Measurements from ENCODE around the gene MRPL57.
"Not testable (repeated sequence)": the region's sequence is repeated elsewhere in the genome, so short reads cannot be mapped to it uniquely, and the experiment has no call there.

Gene MRPL57

DNA sequence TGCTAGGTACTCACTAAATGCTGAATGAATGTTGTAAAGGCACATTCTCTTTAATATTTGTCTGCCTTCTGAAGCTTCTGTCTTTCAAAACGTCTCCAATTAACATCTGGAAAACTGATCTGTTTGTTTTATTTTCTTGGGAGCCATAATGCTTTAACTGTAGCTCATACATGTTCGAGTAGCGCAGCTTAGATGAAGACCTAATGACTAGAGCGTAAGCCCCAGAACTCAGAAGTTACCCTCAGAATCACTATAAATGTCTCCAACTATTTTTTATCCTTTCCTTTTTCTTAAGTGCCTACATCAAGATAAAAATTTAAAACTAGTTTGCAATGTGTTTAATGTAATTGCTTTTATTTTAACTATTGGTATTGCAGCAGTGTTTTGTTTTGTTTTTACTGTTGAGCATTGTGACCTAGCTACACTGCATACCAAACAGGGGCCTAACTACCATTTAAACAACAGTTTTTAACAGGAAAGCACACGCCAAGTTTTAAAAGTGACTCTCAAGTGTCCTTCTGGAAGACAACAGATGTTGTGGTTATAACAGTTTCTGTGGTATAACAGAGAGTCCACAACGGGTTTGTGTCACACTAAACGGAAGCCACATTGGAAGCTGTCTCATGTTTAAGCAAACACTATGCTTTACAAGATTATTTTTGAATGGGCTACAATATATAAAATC, 42.0 kb downstream of the MRPL57 start:
- Histone ChIP-seq H3K4me3 (ENCODE audit: extremely low read depth, insufficient read depth, low read length, poor library complexity, severe bottlenecking) (no peak overlapping the region), H3K9me3 (ENCODE audit: control insufficient read depth, low read length) (peaks cover 6% of the 10 kb centered on the region), H3K27ac (ENCODE audit: low read depth, low read length, severe bottlenecking) (no peak overlapping the region), H3K4me1 (ENCODE audit: control insufficient read depth, insufficient read depth, low read length, poor library complexity, severe bottlenecking) (no peaks in the 10 kb centered on the region), H3K36me3 (ENCODE audit: control insufficient read depth, insufficient read depth, low read length) (no peaks in the 10 kb centered on the region)
- 84 to 90% methylated on average over 2 to 4 of the region's 7 CpGs for WGBS, 2 experiments (ENCODE audit: insufficient coverage in 2 of 2)

DNA sequence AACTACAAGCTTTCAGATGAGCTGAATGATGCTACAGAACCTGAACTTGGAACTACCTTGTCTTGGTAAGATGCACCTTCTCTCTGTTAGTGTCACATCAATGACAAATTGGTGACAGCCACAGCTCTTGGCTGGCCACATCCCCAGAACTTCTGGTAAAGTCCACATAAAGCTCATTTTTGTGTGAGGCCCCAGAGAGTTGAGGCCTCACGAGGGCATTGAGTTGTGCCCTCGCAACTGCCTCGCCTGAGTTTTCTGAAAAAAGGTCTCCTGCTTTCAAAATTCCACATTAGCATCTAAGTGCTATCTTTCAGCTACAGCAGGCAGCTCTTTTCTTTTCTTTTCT, 42.6 kb downstream of the MRPL57 start:
- H3K36me3 ChIP-seq (ENCODE audit: control insufficient read depth, insufficient read depth, low read length), result no peaks in the 10 kb centered on the region
- peaks cover 6% of the 10 kb centered on the region for H3K9me3 ChIP-seq (ENCODE audit: control insufficient read depth, low read length)
- no peak overlapping the region for H3K4me3 ChIP-seq (ENCODE audit: extremely low read depth, insufficient read depth, low read length, poor library complexity, severe bottlenecking)
- H3K4me1 ChIP-seq (ENCODE audit: control insufficient read depth, insufficient read depth, low read length, poor library complexity, severe bottlenecking), result no peaks in the 10 kb centered on the region
- H3K27ac ChIP-seq (ENCODE audit: low read depth, low read length, severe bottlenecking), result no peak overlapping the region
- 74 to 80% methylated on average over 3 of the region's 3 CpGs for WGBS, 2 experiments (ENCODE audit: insufficient coverage in 2 of 2)

DNA sequence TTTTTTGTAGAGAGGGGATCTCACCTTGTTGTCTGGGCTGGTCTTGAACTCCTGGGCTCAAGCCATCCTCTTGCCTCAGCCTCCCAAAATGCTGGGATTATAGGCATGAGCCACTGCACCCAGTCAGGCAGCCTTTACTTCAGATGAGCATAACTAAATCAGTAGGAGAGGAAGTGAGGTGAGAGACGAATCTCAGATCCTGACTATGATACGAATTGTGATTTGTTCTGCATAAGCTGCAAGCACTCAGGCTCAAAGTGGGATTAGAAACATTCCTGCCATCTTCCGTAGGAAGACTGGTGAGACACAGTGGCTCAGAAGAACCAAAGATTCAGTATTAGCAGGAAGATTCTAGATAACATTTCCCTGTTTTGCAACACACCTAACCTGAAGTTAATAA, 43.3 kb downstream of the MRPL57 start:
- H3K9me3 ChIP-seq (ENCODE audit: control insufficient read depth, low read length); H3K4me3 ChIP-seq (ENCODE audit: extremely low read depth, insufficient read depth, low read length, poor library complexity, severe bottlenecking); H3K36me3 ChIP-seq (ENCODE audit: control insufficient read depth, insufficient read depth, low read length); H3K27ac ChIP-seq (ENCODE audit: low read depth, low read length, severe bottlenecking); H3K4me1 ChIP-seq (ENCODE audit: control insufficient read depth, insufficient read depth, low read length, poor library complexity, severe bottlenecking): not testable (repeated sequence)
- WGBS, 2 experiments (ENCODE audit: insufficient coverage in 2 of 2), result 86 to 88% methylated on average over 3 of the region's 3 CpGs

DNA sequence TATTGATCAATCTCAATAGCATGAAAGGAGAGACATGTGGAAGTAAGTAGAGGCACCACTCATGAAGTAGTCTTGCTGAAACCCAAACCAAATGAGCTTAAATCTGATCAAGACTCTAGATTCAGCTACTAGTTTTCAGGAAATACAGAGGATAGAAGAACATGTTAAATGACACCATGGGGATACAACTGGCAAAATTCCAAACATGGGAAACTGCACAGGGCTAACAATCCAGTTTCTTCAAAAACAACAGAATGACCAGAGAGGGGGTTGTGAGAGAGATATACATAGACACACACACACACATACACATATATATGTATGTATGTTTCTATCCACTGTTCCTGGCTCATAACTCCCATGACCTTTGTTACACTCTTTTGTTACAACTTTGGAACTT, 44.8 kb downstream of the MRPL57 start:
- H3K9me3 ChIP-seq (ENCODE audit: control insufficient read depth, low read length), result peaks cover 6% of the 10 kb centered on the region
- no peaks in the 10 kb centered on the region for H3K36me3 ChIP-seq (ENCODE audit: control insufficient read depth, insufficient read depth, low read length)
- no peak overlapping the region for H3K27ac ChIP-seq (ENCODE audit: low read depth, low read length, severe bottlenecking)
- H3K4me3 ChIP-seq (ENCODE audit: extremely low read depth, insufficient read depth, low read length, poor library complexity, severe bottlenecking), result no peak overlapping the region
- no peaks in the 10 kb centered on the region for H3K4me1 ChIP-seq (ENCODE audit: control insufficient read depth, insufficient read depth, low read length, poor library complexity, severe bottlenecking)

DNA sequence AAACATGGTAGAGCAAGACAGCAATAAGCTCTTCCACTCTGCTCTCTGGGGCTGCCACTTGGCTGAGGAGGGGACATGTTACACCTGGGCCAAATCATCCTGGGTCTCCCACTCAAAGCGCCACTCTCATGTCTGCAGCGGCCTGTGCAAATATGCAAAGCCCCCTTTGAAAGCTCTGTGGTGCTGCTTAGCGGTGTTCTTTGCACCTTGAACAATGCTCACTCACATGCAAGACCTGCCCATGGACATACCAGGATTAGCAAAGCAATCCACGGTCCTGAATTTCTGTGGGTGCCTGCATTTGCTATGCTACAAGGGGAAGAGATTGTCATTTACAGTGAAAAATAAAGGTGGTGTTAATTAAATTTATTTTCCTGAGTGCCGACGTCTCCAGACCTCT, 48.6 kb downstream of the MRPL57 start:
- 86 to 87% methylated on average over 3 to 4 of the region's 6 CpGs for WGBS, 2 experiments (ENCODE audit: insufficient coverage in 2 of 2)
- no peaks in the 10 kb centered on the region for H3K4me1 ChIP-seq (ENCODE audit: control insufficient read depth, insufficient read depth, low read length, poor library complexity, severe bottlenecking)
- H3K36me3 ChIP-seq (ENCODE audit: control insufficient read depth, insufficient read depth, low read length), result no peaks in the 10 kb centered on the region
- H3K4me3 ChIP-seq (ENCODE audit: extremely low read depth, insufficient read depth, low read length, poor library complexity, severe bottlenecking), result no peak overlapping the region
- H3K27ac ChIP-seq (ENCODE audit: low read depth, low read length, severe bottlenecking), result no peak overlapping the region
- peaks cover 6% of the 10 kb centered on the region for H3K9me3 ChIP-seq (ENCODE audit: control insufficient read depth, low read length)

DNA sequence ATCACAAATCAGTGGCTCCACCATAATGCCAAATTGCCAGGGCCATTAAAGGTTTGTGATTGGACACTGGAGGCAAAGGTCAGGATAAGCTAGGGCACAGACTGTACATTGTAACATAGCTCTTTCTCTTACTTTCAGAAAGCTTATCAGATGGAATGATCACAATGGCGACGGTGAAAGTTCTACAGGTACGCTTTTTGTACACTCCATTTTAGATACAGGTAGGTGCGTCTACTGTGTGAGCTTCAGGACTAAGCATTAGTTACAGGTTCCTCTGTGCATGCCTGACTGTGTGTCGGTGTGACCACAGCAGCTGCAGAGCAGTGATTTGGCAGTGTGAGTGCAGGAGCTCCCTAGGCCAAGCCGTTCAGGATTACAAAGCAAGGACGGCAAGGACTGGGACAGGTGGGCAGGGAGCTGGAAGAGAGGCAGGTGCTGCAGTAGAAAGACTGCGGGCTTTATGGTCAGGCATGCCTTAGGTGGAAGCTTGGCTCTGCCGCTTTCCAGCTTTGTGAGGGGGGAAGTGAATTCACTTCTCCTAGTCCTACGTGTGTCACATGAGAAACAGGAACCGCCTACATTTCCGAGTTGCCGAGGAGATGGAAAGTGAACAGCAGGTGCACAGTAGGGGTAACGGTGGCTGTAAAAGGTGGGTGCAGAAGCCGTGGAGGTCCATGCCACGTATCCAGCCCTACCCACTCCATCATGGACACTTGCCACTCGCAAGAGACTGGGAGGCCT, 49.6 kb downstream of the MRPL57 start:
- H3K4me3 ChIP-seq (ENCODE audit: extremely low read depth, insufficient read depth, low read length, poor library complexity, severe bottlenecking), result no peak overlapping the region
- H3K36me3 ChIP-seq (ENCODE audit: control insufficient read depth, insufficient read depth, low read length), result no peaks in the 10 kb centered on the region
- no peaks in the 10 kb centered on the region for H3K4me1 ChIP-seq (ENCODE audit: control insufficient read depth, insufficient read depth, low read length, poor library complexity, severe bottlenecking)
- WGBS, 2 experiments (ENCODE audit: insufficient coverage in 2 of 2), result 92 to 94% methylated on average over 11 to 12 of the region's 17 CpGs
- H3K27ac ChIP-seq (ENCODE audit: low read depth, low read length, severe bottlenecking), result no peak overlapping the region
- H3K9me3 ChIP-seq (ENCODE audit: control insufficient read depth, low read length), result peaks cover 6% of the 10 kb centered on the region

DNA sequence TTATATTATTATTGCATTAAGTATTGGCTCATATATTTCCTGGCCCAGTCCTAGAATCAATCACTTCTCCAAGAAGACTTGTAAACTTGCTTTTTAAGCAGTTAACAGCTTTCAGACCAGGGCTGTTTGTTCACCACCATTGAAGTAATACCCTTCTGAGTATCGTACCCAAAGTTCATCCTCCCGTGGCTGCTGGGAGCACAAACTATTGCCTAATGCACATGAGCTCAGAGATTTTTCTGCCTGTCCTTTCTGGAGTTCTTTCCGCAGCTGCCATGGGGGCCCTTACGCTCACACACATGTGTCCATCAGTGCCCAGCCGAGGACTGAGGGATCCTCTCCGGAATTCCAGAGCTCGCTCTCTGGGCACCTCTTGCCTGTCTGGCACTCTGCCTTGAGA, 51.5 kb downstream of the MRPL57 start:
- Histone ChIP-seq H3K4me3 (ENCODE audit: extremely low read depth, insufficient read depth, low read length, poor library complexity, severe bottlenecking) (no peak overlapping the region), H3K9me3 (ENCODE audit: control insufficient read depth, low read length) (no peaks in the 10 kb centered on the region), H3K27ac (ENCODE audit: low read depth, low read length, severe bottlenecking) (no peak overlapping the region), H3K4me1 (ENCODE audit: control insufficient read depth, insufficient read depth, low read length, poor library complexity, severe bottlenecking) (no peaks in the 10 kb centered on the region), H3K36me3 (ENCODE audit: control insufficient read depth, insufficient read depth, low read length) (no peaks in the 10 kb centered on the region)
- WGBS, 2 experiments (ENCODE audit: insufficient coverage in 2 of 2), result 90 to 95% methylated on average over 7 of the region's 7 CpGs
